H9 (cell line): ENCODE data around the gene CLDN10. TPM values are rescaled to one million over a fixed set of nuclear protein-coding genes. Genes with fewer than 3 reads are reported as not detected.

ENCODE experiments used
- DNase-seq: peaks from one replicate; pipeline ENCODE4 v3.0.0-alpha.2; 2017
- H2AFZ ChIP-seq: one replicate; pipeline ENCODE4 v1.6.1; 2013; ENCODE audit warnings: mild to moderate bottlenecking, low read length, control low read depth, moderate library complexity
- H2AK5ac ChIP-seq: 2 replicates; pipeline ENCODE4 v1.6.1; 2013; ENCODE audit warnings: low read length, control low read depth, mixed read lengths; ENCODE audit not compliant: insufficient read length
- H2BK120ac ChIP-seq: one replicate; pipeline ENCODE4 v1.6.1; 2013; ENCODE audit warnings: low read depth, mild to moderate bottlenecking, low read length, control low read depth, inconsistent platforms; ENCODE audit not compliant: poor library complexity, severe bottlenecking
- H2BK12ac ChIP-seq: 2 replicates; pipeline ENCODE4 v1.6.1; 2013; ENCODE audit warnings: low read length, control low read depth, mixed read lengths, low read depth; ENCODE audit not compliant: insufficient read length
- H2BK15ac ChIP-seq: 2 replicates; pipeline ENCODE4 v1.6.1; 2013; ENCODE audit warnings: low read depth, low read length, control low read depth
- H2BK20ac ChIP-seq: one replicate; pipeline ENCODE4 v1.6.1; 2013; ENCODE audit warnings: low read depth, mild to moderate bottlenecking, low read length, control low read depth, inconsistent platforms; ENCODE audit not compliant: poor library complexity, severe bottlenecking
- H2BK5ac ChIP-seq: 2 replicates; pipeline ENCODE4 v1.6.1; 2013; ENCODE audit warnings: low read length, control low read depth, mixed read lengths; ENCODE audit not compliant: insufficient read length
- H3K14ac ChIP-seq: 2 replicates; pipeline ENCODE4 v1.6.1; 2013; ENCODE audit warnings: low read length, control low read depth; ENCODE audit not compliant: insufficient read depth
- H3K18ac ChIP-seq: 2 replicates; pipeline ENCODE4 v1.6.1; 2013; ENCODE audit warnings: low read depth, mild to moderate bottlenecking, mixed read lengths, low read length, control low read depth; ENCODE audit not compliant: insufficient read length
- H3K23ac ChIP-seq: 2 replicates; pipeline ENCODE4 v1.6.1; 2013; ENCODE audit warnings: low read length, control low read depth, mixed read lengths, low read depth; ENCODE audit not compliant: insufficient read length
- H3K23me2 ChIP-seq: 2 replicates; pipeline ENCODE4 v1.6.1; 2013; ENCODE audit warnings: low read depth, mild to moderate bottlenecking, mixed read lengths, low read length, control low read depth; ENCODE audit not compliant: insufficient read length, poor library complexity, severe bottlenecking
- H3K27ac ChIP-seq: 2 replicates; pipeline ENCODE4 v1.5.1; 2013; ENCODE audit warnings: low read length, control low read depth, mixed read lengths, low read depth; ENCODE audit not compliant: insufficient read length
- H3K27me3 ChIP-seq: 2 replicates; pipeline ENCODE4 v1.6.1; 2013; ENCODE audit warnings: low read length, control low read depth, inconsistent platforms; ENCODE audit not compliant: insufficient read depth
- H3K4ac ChIP-seq: 2 replicates; pipeline ENCODE4 v1.6.1; 2013; ENCODE audit warnings: low read depth, mild to moderate bottlenecking, control low read depth, inconsistent platforms, low read length, moderate library complexity
- H3K4me1 ChIP-seq: 2 replicates; pipeline ENCODE4 v1.6.1; 2013; ENCODE audit warnings: low read length, control low read depth, inconsistent platforms; ENCODE audit not compliant: insufficient read depth
- H3K4me2 ChIP-seq: 2 replicates; pipeline ENCODE4 v1.6.1; 2013; ENCODE audit warnings: low read length, control low read depth, mixed read lengths; ENCODE audit not compliant: insufficient read length, insufficient read depth
- H3K56ac ChIP-seq: 2 replicates; pipeline ENCODE4 v1.6.1; 2013; ENCODE audit warnings: low read depth, mild to moderate bottlenecking, mixed read lengths, low read length, control low read depth; ENCODE audit not compliant: insufficient read length
- H3K79me1 ChIP-seq: 2 replicates; pipeline ENCODE4 v1.6.1; 2013; ENCODE audit warnings: low read depth, mild to moderate bottlenecking, moderate library complexity, low read length, control low read depth, inconsistent platforms; ENCODE audit not compliant: insufficient read depth, poor library complexity, severe bottlenecking
- H3K79me2 ChIP-seq: 2 replicates; pipeline ENCODE4 v1.6.1; 2013; ENCODE audit warnings: low read length, control low read depth, inconsistent platforms; ENCODE audit not compliant: insufficient read depth
- H3K9ac ChIP-seq: 2 replicates; pipeline ENCODE4 v1.6.1; 2013; ENCODE audit warnings: low read length, control low read depth, mixed read lengths; ENCODE audit not compliant: insufficient read length; ENCODE audit errors: extremely low read depth
- H3K9me3 ChIP-seq: one replicate; pipeline ENCODE4 v1.6.1; 2013; ENCODE audit warnings: low read depth, low read length, inconsistent platforms; ENCODE audit not compliant: control insufficient read depth
- H3T11ph ChIP-seq: one replicate; pipeline ENCODE4 v1.6.1; 2013; ENCODE audit warnings: mild to moderate bottlenecking, low read length, control low read depth, inconsistent platforms
- H4K20me1 ChIP-seq: one replicate; pipeline ENCODE4 v1.6.1; 2013; ENCODE audit not compliant: control insufficient read depth, insufficient read length, insufficient read depth
- H4K5ac ChIP-seq: 2 replicates; pipeline ENCODE4 v1.6.1; 2013; ENCODE audit warnings: low read depth, mild to moderate bottlenecking, mixed read lengths, low read length, control low read depth; ENCODE audit not compliant: insufficient read length
- H4K8ac ChIP-seq: replicated peaks from 2 replicates; pipeline ENCODE4 v1.6.1; 2013; ENCODE audit warnings: low read length, control low read depth, mixed read lengths, low read depth; ENCODE audit not compliant: insufficient read length
- H4K91ac ChIP-seq: 2 replicates; pipeline ENCODE4 v1.6.1; 2013; ENCODE audit warnings: low read depth, mild to moderate bottlenecking, moderate library complexity, mixed read lengths, low read length, control low read depth; ENCODE audit not compliant: insufficient read length
- H3K27ac Mint-ChIP-seq, 3 experiments: 2 replicates in 2 of 3; 3 replicates in 1 of 3; pipeline ENCODE4 v1.8.0; 2020 to 2021; ENCODE audit warnings: mixed read lengths in 3 of 3, mild to moderate bottlenecking in 1 of 3, moderate library complexity in 1 of 3
- H3K27me3 Mint-ChIP-seq: 2 replicates; pipeline ENCODE4 v1.8.0; 2021; ENCODE audit warnings: low read depth, mild to moderate bottlenecking, moderate library complexity, mixed read lengths
- H3K36me3 Mint-ChIP-seq, 3 experiments: 2 replicates in 2 of 3; 3 replicates in 1 of 3; pipeline ENCODE4 v1.8.0; 2020 to 2021; ENCODE audit warnings: low read depth in 3 of 3, mixed read lengths in 3 of 3; ENCODE audit not compliant: insufficient read depth in 1 of 3
- H3K4me1 Mint-ChIP-seq, 2 experiments: 2 replicates each; pipeline ENCODE4 v1.8.0; 2020; ENCODE audit warnings: mixed read lengths in 2 of 2
- H3K4me3 Mint-ChIP-seq, 2 experiments: 2 replicates in 1 of 2; 3 replicates in 1 of 2; pipeline ENCODE4 v1.8.0; 2020 to 2021; ENCODE audit warnings: mild to moderate bottlenecking in 2 of 2, mixed read lengths in 2 of 2, moderate library complexity in 1 of 2
- H3K9me3 Mint-ChIP-seq, 2 experiments: 2 replicates in 1 of 2; 3 replicates in 1 of 2; pipeline ENCODE4 v1.8.0; 2020; ENCODE audit warnings: mild to moderate bottlenecking in 2 of 2, mixed read lengths in 2 of 2, moderate library complexity in 1 of 2
- CTCF ChIP-seq: fragments of 200-600 bp; sonication (generic); conservative IDR thresholded peaks from 3 replicates; pipeline ENCODE4 v1.8.0; 2021; ENCODE audit warnings: antibody characterized with exemption, mild to moderate bottlenecking
- WGBS: extraction: QIAGEN DNeasy Blood & Tissue Kit; methylation state at CpG from one replicate; pipeline ENCODE4 v1.1.7; 2013; ENCODE audit warnings: missing lambda C conversion rate, low lambda C conversion rate, mixed read lengths; ENCODE audit not compliant: insufficient read length; ENCODE audit errors: extremely low coverage; 5-methylcytosine and 5-hydroxymethylcytosine counted together
- total RNA-seq: library from RNA; stranded (reverse); gene quantifications from 2 replicates; pipeline ENCODE4 v1.2.1, GENCODE V29; 2021

Gene CLDN10
- total RNA-seq, 1 experiment from 2014 or later: 20.7 TPM

GRCh38 chr13:95516021-95516420 lies 36.5 kb upstream of the CLDN10 start:
- Histone ChIP-seq H2AK5ac (no peak overlapping the region), H3K56ac (no peak overlapping the region), H3K4ac (no peak overlapping the region), H3K27ac (no peak overlapping the region), H2BK20ac (no peak overlapping the region), H3K4me1 (no peaks in the 10 kb centered on the region), H2BK15ac (no peak overlapping the region), H4K5ac (no peak overlapping the region), H3K79me2 (no peaks in the 10 kb centered on the region), H3K14ac (no peak overlapping the region), H2BK12ac (no peak overlapping the region), H3K79me1 (no peaks in the 10 kb centered on the region), H2BK5ac (no peak overlapping the region), H2BK120ac (no peak overlapping the region), H2AFZ (no peak overlapping the region), H3K23me2 (no peaks in the 10 kb centered on the region), H3K9ac (no peak overlapping the region), H3K18ac (no peak overlapping the region), H3K23ac (no peak overlapping the region), H4K20me1 (no peaks in the 10 kb centered on the region), H3K27me3 (no peaks in the 10 kb centered on the region), H3K9me3 (no peaks in the 10 kb centered on the region), H4K91ac (no peak overlapping the region), H3K4me2 (no peak overlapping the region), H4K8ac (no peak overlapping the region), H3T11ph (no peak overlapping the region)
- no peak overlapping the region for H3K4me3 Mint-ChIP-seq
- H3K4me1 Mint-ChIP-seq: peaks cover 8 to 11% of the 10 kb centered on the region in 2 experiments
- WGBS: no CpG with 5 or more reads among the region's 2 CpGs
- DNase-seq: no peak
- no peak overlapping the region for H3K27ac Mint-ChIP-seq
- H3K36me3 Mint-ChIP-seq: no peaks in the 10 kb centered on the region
- H3K27me3 Mint-ChIP-seq: peaks cover 2% of the 10 kb centered on the region
- H3K9me3 Mint-ChIP-seq: no peaks in the 10 kb centered on the region
- TF ChIP-seq CTCF: no peak
